Measurements from ENCODE around the gene SPINK7. TPM values are rescaled to one million over a fixed set of nuclear protein-coding genes. Genes with fewer than 3 reads are reported as not detected.
"Not testable (repeated sequence)": the region's sequence is repeated elsewhere in the genome, so short reads cannot be mapped to it uniquely, and the experiment has no call there.

Gene SPINK7
- total RNA-seq, 2 donors from 2014 or later: not detected

DNA sequence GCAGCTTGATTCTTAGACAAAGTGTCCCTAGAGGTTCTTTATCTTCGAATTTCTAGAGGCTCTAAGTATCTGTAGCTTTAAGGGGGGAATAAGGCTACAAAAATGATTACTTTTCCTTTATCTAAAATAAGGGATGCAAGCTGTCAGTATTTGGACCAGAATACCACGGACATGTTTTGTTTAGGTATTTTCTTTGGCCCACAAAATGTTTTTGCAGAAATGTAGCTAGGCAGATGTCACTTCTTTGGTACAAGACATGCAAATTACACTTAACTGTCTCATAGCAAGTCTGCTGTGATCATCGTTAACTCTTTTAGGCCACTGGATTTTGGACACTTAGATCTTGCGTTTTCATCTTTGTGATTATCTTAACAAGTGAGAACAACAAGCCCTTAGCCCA, 2.5 kb downstream of the SPINK7 start:
- no peak for DNase-seq
- no peak overlapping the region for H3K27ac Mint-ChIP-seq
- no peak overlapping the region for H3K4me3 Mint-ChIP-seq
- no peak for ATAC-seq (replicated peaks in 1 of 2)
- no peaks in the 10 kb centered on the region for H3K4me1 Mint-ChIP-seq (ENCODE audit: low read depth)
- peaks cover 3 to 4% of the 10 kb centered on the region in 2 donors for H3K9me3 Mint-ChIP-seq
- peaks cover under 1% of the 10 kb centered on the region for H3K27me3 Mint-ChIP-seq (ENCODE audit: low read depth)
- H3K36me3 Mint-ChIP-seq (ENCODE audit: insufficient read depth in 2 of 2): peaks cover 0 to 3% of the 10 kb centered on the region in 2 donors

DNA sequence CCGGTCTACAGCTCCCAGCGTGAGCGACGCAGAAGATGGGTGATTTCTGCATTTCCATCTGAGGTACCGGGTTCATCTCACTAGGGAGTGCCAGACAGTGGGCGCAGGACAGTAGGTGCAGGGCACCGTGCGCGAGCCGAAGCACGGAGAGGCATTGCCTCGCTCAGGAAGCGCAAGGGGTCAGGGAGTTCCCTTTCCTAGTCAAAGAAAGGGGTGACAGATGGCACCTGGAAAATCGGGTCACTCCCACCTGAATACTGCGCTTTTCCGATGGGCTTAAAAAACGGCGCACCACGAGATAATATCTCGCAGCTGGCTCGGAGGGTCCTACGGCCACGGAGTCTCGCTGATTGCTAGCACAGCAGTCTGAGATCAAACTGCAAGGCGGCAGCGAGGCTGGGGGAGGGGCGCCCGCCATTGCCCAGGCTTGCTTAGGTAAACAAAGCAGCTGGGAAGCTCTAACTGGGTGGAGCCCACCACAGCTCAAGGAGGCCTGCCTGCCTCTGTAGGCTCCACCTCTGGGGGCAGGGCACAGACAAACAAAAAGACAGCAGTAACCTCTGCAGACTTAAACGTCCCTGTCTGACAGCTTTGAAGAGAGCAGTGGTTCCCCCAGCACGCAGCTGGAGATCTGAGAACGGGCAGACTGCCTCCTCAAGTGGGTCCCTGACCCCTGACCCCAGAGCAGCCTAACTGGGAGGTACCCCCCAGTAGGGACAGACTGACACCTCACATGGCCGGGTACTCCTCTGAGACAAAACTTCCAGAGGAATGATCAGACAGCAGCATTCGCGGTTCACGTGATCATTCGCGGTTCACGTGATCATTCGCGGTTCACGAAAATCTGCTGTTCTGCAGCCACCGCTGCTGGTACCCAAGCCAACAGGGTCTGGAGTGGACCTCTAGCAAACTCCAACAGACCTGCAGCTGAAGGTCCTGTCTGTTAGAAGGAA, 8.1 kb downstream of the SPINK7 start:
- not testable (repeated sequence) for H3K4me1 Mint-ChIP-seq (ENCODE audit: low read depth); H3K36me3 Mint-ChIP-seq (ENCODE audit: insufficient read depth in 2 of 2); H3K9me3 Mint-ChIP-seq; H3K27me3 Mint-ChIP-seq (ENCODE audit: low read depth)
- ATAC-seq (replicated peaks in 1 of 2) (peak in 1 of 2 donors; percentile 54), DNase-seq (peak in 1 of 2 donors; percentile 43)
- H3K4me3 Mint-ChIP-seq: peak overlapping the region; percentile 58 to 83
- H3K27ac Mint-ChIP-seq: peak overlapping the region; percentile 57

DNA sequence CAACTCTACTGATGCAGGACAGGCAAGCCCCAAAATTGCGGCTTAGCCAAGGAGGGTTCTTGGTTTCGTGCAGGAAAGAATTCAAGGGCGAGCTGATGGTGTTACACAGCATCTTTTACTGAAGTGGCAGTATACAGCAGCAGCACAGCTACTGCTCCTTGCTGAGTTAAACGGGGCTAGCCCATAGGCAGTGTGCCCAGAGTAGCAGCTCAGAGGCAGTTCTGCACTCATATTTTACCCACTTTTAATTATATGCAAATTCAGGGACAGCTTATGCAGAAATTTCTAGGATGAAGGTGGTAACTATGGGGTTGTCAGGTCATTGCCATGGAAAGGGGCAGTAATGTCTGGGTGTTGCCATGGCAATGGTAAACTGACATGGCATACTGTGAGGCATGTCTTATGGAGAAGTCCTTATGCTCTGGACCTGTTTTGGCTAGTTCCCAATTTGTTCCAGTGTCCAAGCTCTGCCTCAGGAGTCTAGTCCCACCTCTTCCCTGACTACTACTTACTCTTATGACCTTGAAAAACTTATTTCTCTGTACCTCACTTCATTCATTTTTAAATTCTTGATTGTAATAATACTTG, 21.1 kb downstream of the SPINK7 start:
- peaks cover 3 to 8% of the 10 kb centered on the region in 2 donors for H3K9me3 Mint-ChIP-seq
- no peak for DNase-seq
- no peaks in the 10 kb centered on the region for H3K27me3 Mint-ChIP-seq (ENCODE audit: low read depth)
- H3K36me3 Mint-ChIP-seq (ENCODE audit: insufficient read depth in 2 of 2): peaks cover 4% of the 10 kb centered on the region in 2 donors
- H3K4me1 Mint-ChIP-seq (ENCODE audit: low read depth): no peaks in the 10 kb centered on the region
- H3K4me3 Mint-ChIP-seq: no peak overlapping the region
- no peak for ATAC-seq (replicated peaks in 1 of 2)
- no peak overlapping the region for H3K27ac Mint-ChIP-seq

DNA sequence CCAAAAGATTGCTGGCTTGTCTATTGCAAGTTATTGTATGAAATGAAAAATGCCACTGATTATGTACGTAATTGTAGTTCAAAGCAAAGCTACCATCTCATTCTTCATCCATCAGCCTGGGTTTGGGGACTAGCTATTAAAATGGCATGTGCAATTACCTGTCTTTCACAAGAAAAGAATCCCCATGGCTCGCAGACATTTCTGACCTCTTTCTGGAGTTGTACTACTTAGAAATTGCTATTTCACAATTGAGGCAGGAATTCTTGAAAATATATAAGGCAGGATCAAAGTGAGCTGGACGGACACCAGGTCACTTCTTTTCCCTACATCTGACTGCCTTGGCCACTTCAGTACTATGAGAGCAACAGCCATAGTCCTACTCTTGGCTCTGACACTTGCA, 23.0 kb downstream of the SPINK7 start, which contains the start of gene SPINK9:
TSS of gene SPINK9 (plus strand) at position 301 of the 400 bp plus-strand sequence. CDS start at position 356, 55 bp downstream.
- DNase-seq (no peak), ATAC-seq (replicated peaks in 1 of 2) (no peak)
- Mint-ChIP-seq H3K27me3 (ENCODE audit: low read depth) (no peaks in the 10 kb centered on the region), H3K4me3 (no peak within 1 kb of the TSS), H3K9me3 (peaks cover under 1 to 3% of the 10 kb centered on the region in 2 donors), H3K27ac (no peak within 1 kb of the TSS), H3K36me3 (ENCODE audit: insufficient read depth in 2 of 2) (peaks cover under 1 to 4% of the 10 kb centered on the region in 2 donors), H3K4me1 (ENCODE audit: low read depth) (no peaks in the 10 kb centered on the region)

DNA sequence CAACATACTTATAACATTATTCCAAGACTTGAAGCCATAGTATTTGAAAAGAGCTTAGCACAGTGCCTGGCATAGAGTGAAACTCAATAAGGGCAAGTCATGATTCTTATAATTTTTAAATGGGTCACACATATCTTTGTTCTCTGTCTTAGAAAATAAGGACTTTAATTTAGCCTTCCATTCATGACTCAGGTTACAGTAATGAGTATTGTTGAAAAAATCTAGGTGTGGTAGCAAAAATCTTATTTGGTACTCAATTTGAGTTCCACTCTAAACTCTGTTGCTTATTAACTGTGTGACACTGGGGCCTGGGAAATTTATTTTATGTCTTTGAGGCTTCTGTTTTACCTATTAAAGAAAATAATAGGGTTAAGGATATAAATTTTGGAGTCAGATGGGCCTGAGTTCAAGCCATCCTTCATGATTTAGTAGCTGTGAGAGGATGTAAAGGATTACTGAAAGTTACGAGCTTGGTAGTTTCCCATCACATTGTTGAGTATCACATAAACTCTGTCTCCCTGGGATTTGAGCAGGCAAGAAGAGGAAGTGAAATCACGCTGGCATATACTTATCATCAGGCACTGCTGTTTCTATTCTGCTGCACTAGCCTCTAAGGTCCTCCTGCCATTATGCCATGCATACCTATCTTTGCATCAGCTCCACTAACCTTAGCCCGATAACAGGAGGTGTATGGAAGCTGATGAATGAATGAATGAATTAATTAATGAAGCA, 24.6 kb downstream of the SPINK7 start:
- H3K27ac Mint-ChIP-seq: no peak overlapping the region
- ATAC-seq (replicated peaks in 1 of 2) (no peak), DNase-seq (no peak)
- H3K4me3 Mint-ChIP-seq: no peak overlapping the region
- no peaks in the 10 kb centered on the region for H3K27me3 Mint-ChIP-seq (ENCODE audit: low read depth)
- H3K36me3 Mint-ChIP-seq (ENCODE audit: insufficient read depth in 2 of 2): no peaks in the 10 kb centered on the region
- no peaks in the 10 kb centered on the region for H3K4me1 Mint-ChIP-seq (ENCODE audit: low read depth)
- H3K9me3 Mint-ChIP-seq: no peaks in the 10 kb centered on the region

DNA sequence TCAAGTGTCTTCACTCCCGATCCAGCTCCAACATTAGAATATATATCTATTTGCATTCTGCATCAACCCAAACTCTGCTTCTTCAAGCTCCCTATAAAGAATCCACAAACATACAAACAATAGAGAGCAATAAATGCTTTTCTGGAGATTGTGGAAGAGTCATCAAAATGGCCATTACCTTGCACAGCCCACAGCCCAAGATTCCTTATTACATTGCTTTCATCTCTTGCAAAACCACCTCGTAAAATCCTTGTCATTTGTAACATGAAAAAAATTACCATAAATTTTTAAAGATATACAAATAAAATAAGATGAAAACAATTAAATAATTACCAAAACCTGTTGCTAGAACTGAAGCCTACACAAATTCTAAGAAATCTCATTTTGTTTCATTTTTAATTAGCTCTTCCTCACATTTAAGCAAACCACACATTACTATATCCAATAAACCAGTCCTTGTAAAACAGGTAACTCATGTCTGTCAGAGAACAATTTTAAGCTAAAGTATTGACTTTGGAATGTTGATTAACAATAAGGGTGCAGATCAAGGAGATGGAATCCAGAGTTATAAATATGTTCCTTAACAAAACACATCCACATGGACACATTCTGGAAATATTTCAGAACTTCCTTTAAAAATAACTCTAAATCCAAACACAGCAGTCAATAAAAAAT, 30.3 kb downstream of the SPINK7 start:
- ATAC-seq (replicated peaks in 1 of 2): no peak
- H3K27ac Mint-ChIP-seq: no peak overlapping the region

DNA sequence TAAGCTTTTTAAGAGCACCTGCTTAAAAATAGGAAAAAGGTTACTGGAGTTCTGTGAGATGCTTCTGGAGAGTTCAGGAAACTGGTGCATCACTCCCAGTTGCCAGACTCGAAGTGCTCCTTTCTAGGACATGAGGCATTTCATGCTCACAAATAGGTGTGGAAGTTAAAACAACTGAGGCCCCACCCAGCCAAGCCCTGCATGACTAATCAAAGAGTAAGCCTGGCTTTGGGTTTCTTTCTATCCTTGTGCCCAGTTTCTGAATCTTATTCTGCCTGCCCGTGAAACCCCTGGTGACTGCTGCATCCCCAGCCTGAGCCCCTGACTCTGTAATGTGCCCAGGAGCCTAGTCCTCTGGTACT, 30.8 kb downstream of the SPINK7 start:
- H3K9me3 Mint-ChIP-seq: no peaks in the 10 kb centered on the region
- no peak overlapping the region for H3K27ac Mint-ChIP-seq
- H3K27me3 Mint-ChIP-seq (ENCODE audit: low read depth): no peaks in the 10 kb centered on the region
- DNase-seq (no peak), ATAC-seq (replicated peaks in 1 of 2) (no peak)
- no peaks in the 10 kb centered on the region for H3K36me3 Mint-ChIP-seq (ENCODE audit: insufficient read depth in 2 of 2)
- no peak overlapping the region for H3K4me3 Mint-ChIP-seq
- H3K4me1 Mint-ChIP-seq (ENCODE audit: low read depth): no peaks in the 10 kb centered on the region

More for the DNA sequence above, 30.3 kb downstream of the SPINK7 start:
- H3K27me3 Mint-ChIP-seq (ENCODE audit: low read depth): no peaks in the 10 kb centered on the region
- H3K4me1 Mint-ChIP-seq (ENCODE audit: low read depth): no peaks in the 10 kb centered on the region
- H3K4me3 Mint-ChIP-seq: no peak overlapping the region
- H3K9me3 Mint-ChIP-seq: no peaks in the 10 kb centered on the region
- no peak for DNase-seq
- H3K36me3 Mint-ChIP-seq (ENCODE audit: insufficient read depth in 2 of 2): no peaks in the 10 kb centered on the region

DNA sequence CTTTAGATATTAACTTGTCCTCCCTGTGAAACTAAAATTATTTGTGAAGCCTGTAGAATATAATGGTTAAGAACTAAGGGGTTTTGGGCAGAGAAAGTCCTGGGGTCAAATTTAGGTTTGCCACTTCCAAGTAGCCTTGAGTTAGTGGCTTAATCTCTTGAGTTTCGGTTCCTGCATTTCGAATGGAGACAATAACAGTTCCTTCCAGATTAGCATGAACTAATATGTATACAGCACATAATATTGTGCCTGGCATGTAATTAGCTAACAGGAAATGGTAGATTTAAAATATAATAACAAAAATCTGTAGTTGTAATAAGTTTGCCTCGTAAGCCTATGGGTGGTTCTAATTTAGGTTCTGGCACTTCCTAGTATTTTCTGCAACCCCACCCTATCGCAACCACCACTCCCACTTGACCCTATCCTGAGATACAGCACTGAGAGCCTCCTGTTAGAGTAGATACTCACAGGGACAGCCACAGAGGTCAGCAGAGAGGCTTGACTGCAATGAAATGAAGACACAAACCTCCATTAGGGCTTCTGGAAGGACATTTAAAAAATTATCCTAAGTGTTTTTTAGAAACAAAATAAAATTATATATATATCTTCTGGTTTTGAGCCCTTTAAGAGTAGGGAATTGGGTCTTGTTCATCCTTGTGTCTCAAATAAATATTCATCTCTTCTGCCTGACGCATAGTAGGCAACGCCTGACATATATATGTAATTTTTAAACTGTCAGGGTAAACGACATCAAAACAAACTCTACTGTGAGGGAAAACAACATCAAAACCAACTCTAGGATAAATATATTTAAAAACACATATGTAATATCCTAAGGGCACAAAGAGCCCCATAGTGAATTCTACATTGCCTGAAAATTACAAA, 31.6 kb downstream of the SPINK7 start:
- Mint-ChIP-seq H3K4me3 (no peak overlapping the region), H3K27me3 (ENCODE audit: low read depth) (no peaks in the 10 kb centered on the region), H3K36me3 (ENCODE audit: insufficient read depth in 2 of 2) (no peaks in the 10 kb centered on the region), H3K27ac (no peak overlapping the region), H3K4me1 (ENCODE audit: low read depth) (no peaks in the 10 kb centered on the region), H3K9me3 (no peaks in the 10 kb centered on the region)
- ATAC-seq (replicated peaks in 1 of 2) (no peak), DNase-seq (no peak)

DNA sequence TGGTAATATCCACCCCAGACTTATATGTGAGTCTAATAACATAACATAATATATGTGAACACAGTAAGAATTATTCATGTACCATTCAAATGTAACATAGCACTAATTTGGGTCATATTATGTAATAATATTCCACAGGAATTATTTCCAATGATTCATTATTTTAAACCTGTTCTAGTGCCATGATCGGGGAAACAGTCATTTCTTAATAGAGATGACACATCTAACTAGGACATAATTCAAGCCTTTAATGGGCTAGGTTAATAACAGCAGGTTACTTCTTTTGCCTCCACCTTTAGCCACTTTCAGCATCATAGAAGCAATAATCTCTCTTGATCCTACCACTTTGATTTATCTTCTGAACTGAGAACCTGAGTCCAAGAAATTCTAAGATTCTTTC, 35.5 kb downstream of the SPINK7 start:
- H3K36me3 Mint-ChIP-seq (ENCODE audit: insufficient read depth in 2 of 2): no peaks in the 10 kb centered on the region
- H3K4me1 Mint-ChIP-seq (ENCODE audit: low read depth): no peaks in the 10 kb centered on the region
- H3K4me3 Mint-ChIP-seq: no peak overlapping the region
- no peaks in the 10 kb centered on the region for H3K27me3 Mint-ChIP-seq (ENCODE audit: low read depth)
- no peak overlapping the region for H3K27ac Mint-ChIP-seq
- no peak for ATAC-seq (replicated peaks in 1 of 2)
- H3K9me3 Mint-ChIP-seq: peaks cover 0 to 2% of the 10 kb centered on the region in 2 donors
- no peak for DNase-seq

DNA sequence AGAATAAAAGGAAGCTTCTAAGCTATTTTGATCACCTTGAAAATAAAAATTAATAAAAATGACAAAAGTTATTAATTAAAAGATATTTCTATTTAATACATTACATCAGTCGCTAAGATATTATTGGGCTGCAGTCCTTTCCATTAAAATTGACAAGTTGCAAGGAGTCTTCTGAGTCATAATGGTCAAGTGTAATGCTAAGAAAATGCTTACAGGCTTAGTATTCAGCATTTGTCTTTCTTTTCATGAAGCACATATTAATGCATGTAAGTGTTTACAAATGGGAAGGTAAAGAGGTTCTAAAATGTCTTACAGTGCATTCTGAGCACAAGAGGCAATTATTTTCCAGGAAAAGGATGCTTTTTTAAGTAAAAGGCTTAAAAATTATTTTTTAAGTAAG, 40.5 kb downstream of the SPINK7 start:
- no peak for DNase-seq
- no peaks in the 10 kb centered on the region for H3K27me3 Mint-ChIP-seq (ENCODE audit: low read depth)
- H3K9me3 Mint-ChIP-seq: peaks cover 0 to 2% of the 10 kb centered on the region in 2 donors
- no peak for ATAC-seq (replicated peaks in 1 of 2)
- no peaks in the 10 kb centered on the region for H3K4me1 Mint-ChIP-seq (ENCODE audit: low read depth)
- H3K4me3 Mint-ChIP-seq: no peak overlapping the region
- H3K27ac Mint-ChIP-seq: no peak overlapping the region
- H3K36me3 Mint-ChIP-seq (ENCODE audit: insufficient read depth in 2 of 2): no peaks in the 10 kb centered on the region

DNA sequence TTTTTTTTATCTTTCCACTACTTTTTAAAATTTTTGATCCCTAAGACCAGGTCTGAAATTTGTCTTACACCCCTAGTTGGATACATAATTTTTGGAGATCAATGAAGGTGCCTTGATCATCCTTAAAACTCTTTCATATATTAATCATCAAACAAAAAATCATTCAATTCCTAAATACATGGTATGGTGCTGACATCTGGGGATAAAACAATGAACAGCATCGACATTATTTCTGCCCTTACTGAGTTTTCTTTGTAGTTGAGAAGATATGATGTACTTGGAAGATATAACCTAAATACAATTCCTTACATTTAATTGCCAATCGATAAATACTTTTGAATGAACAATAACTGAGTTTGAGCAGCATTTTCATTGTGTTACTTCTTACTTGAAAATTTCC, 41.4 kb downstream of the SPINK7 start:
- DNase-seq: no peak
- Mint-ChIP-seq H3K4me3 (no peak overlapping the region), H3K36me3 (ENCODE audit: insufficient read depth in 2 of 2) (no peaks in the 10 kb centered on the region), H3K27ac (no peak overlapping the region), H3K4me1 (ENCODE audit: low read depth) (no peaks in the 10 kb centered on the region), H3K9me3 (peaks cover 0 to 2% of the 10 kb centered on the region in 2 donors), H3K27me3 (ENCODE audit: low read depth) (no peaks in the 10 kb centered on the region)
- no peak for ATAC-seq (replicated peaks in 1 of 2)

DNA sequence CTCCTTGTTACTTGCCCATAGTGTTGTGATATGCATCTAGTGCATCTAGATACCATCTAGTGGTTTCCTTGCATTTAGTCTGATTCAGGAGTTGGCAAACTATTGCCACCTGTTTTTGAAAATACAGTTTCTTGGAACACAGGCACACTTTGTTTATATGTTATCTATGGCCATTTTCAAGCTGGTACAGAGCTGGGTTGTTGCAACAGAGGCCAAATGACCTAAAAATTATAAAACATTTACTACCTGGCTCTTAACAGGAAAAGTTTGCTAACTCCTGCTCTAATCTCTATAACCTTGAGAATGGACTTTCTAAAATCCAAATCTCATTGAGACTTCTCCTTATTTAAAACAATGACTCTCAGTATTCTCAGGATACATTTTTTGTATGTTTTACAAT, 52.1 kb downstream of the SPINK7 start:
- ATAC-seq (replicated peaks in 1 of 2) (no peak), DNase-seq (no peak)
- Mint-ChIP-seq H3K27me3 (ENCODE audit: low read depth) (no peaks in the 10 kb centered on the region), H3K9me3 (peaks cover 0 to 2% of the 10 kb centered on the region in 2 donors), H3K4me1 (ENCODE audit: low read depth) (no peaks in the 10 kb centered on the region), H3K36me3 (ENCODE audit: insufficient read depth in 2 of 2) (peaks cover 2 to 4% of the 10 kb centered on the region in 2 donors), H3K27ac (no peak overlapping the region), H3K4me3 (no peak overlapping the region)

Measured in activated T-cell treated with anti-CD3 and anti-CD28 coated beads, Interleukin-2, amount 50 U/mL, for 72 hours (primary cell).